H1 (cell line): ENCODE data around the gene RBM43. TPM values are rescaled to one million over a fixed set of nuclear protein-coding genes. Genes with fewer than 3 reads are reported as not detected.

Experiments used
- CBX5 ChIP-seq: fragments of 300-800, 300-1000 bp; sonication (generic); IDR thresholded peaks from 2 replicates; pipeline ENCODE4 v1.7.1; 2016; ENCODE audit warnings: antibody characterized with exemption, low read length, low read depth
- CHD1 ChIP-seq: IDR thresholded peaks from 2 replicates; pipeline ENCODE4 v1.6.1; 2012; ENCODE audit warnings: low read depth, low read length, improper control_type of control experiment
- CHD7 ChIP-seq: fragments of 300-600 bp; sonication (generic); IDR thresholded peaks from 2 replicates; pipeline ENCODE4 v1.7.1; 2012; ENCODE audit warnings: low read length, moderate library complexity, mild to moderate bottlenecking, inconsistent platforms; ENCODE audit not compliant: insufficient replicate concordance
- EZH2 ChIP-seq: fragments of 200-600 bp; sonication (generic); IDR thresholded peaks from 2 replicates; pipeline ENCODE4 v1.7.1; 2012; ENCODE audit warnings: low read depth, mild to moderate bottlenecking, moderate library complexity, low read length, inconsistent platforms; ENCODE audit not compliant: severe bottlenecking
- GABPA ChIP-seq: IDR thresholded peaks from 2 replicates; pipeline ENCODE4 v1.6.1; 2011; ENCODE audit warnings: mild to moderate bottlenecking, low read length, moderate library complexity, borderline replicate concordance; ENCODE audit not compliant: insufficient read depth
- SIRT6 ChIP-seq: IDR thresholded peaks from one replicate; pipeline ENCODE4 v1.7.1; 2012; ENCODE audit warnings: low read length, inconsistent platforms
- SP1 ChIP-seq: IDR thresholded peaks from 2 replicates; pipeline ENCODE4 v1.6.1; 2011; ENCODE audit warnings: low read depth, low read length
- TAF1 ChIP-seq: IDR thresholded peaks from 2 replicates; pipeline ENCODE4 v1.6.1; 2011; ENCODE audit warnings: mild to moderate bottlenecking, low read depth, low read length
- polyA plus RNA-seq, 7 experiments: library from polyadenylated mRNA; depleted of rRNA in 3 of 7; stranded (reverse) in 5 of 7; unstranded in 2 of 7; fragments of >200 nt in 5 of 7; fragments of 200-250 nt in 2 of 7; gene quantifications; 1 replicate in 5 of 7; 2 replicates in 1 of 7; 4 replicates in 1 of 7; pipeline versions ENCODE4 v1.2.1 to v1.2.3, GENCODE V29; 2011 to 2013; ENCODE audit warnings: missing spikeins in 2 of 7, mixed read lengths in 2 of 7
- total RNA-seq: library from RNA; stranded (reverse); fragmentation: NEBNext Ultra II Directional; extraction: Animal tissue kit (Norgen Biotek cat#: 25700); gene quantifications from 2 replicates; pipeline ENCODE4 v1.2.1, GENCODE V29; 2021

Gene RBM43
- total and polyA plus RNA-seq, 2 of the 8 experiments (the other 6 are each of a cell fraction or from before 2014, with no cell fraction given) = 1.7 to 2.0 TPM

- TF ChIP-seq CHD7 (no peak), EZH2 (no peak), TAF1 (no peak), GABPA (no peak), CHD1 (no peak), SP1 (no peak), SIRT6 (no peak), CBX5 (no peak)
These were observed 20.4 kb downstream of the RBM43 start (continued) for GRCh38 chr2:151241224-151241623.
